T47D (cell line): ENCODE measurements around the gene CSF1.
A peak's percentile ranks its signal among the peaks of the same experiment; 100 is the strongest.

Experiments used
- DNase-seq, 2 experiments: peaks; one replicate each; pipeline versions ENCODE4 v3.0.0 to v3.0.0-alpha.2; 2011 to 2012; ENCODE audit warnings: low read depth in 1 of 2, low spot score in 1 of 2
- JUND ChIP-seq: IDR thresholded peaks from 2 replicates; pipeline ENCODE4 v1.6.1; 2012; ENCODE audit warnings: low read depth
- in situ Hi-C: cut with HindIII; loops from 2 replicates; pipeline ENCODE4 v1.10.0; 2016; ENCODE audit warnings: low sequenced_read_pairs, low pct_unique_long_range_greater_than_20kb

Gene CSF1

GRCh38 chr1:109931911-109932636, 21.4 kb downstream of the CSF1 start:
- in situ Hi-C loops = no loop called here
- no peak for DNase-seq
- TF ChIP-seq JUND = no peak

- in situ Hi-C loops = no loop called here
- DNase-seq = no peak
- TF ChIP-seq JUND = no peak
These were observed 22.0 kb downstream of the CSF1 start for GRCh38 chr1:109932679-109933078.

- in situ Hi-C loops = no loop called here
- TF ChIP-seq JUND = no peak
- DNase-seq = no peak
These were observed 23.4 kb downstream of the CSF1 start for GRCh38 chr1:109933856-109934711.

- TF ChIP-seq JUND = no peak
- DNase-seq = no peak
- in situ Hi-C loops = no loop called here
These were observed 24.8 kb downstream of the CSF1 start for GRCh38 chr1:109935451-109935900.

- DNase-seq = no peak
- in situ Hi-C loops = no loop called here
- no peak for TF ChIP-seq JUND
These were observed 27.1 kb downstream of the CSF1 start for GRCh38 chr1:109937738-109938137.

GRCh38 chr1:109938556-109938955, 27.9 kb downstream of the CSF1 start:
- in situ Hi-C loops = no loop called here
- no peak for DNase-seq
- no peak for TF ChIP-seq JUND

GRCh38 chr1:109942434-109942833, 31.8 kb downstream of the CSF1 start:
- in situ Hi-C loops = no loop called here
- no peak for DNase-seq
- TF ChIP-seq JUND = no peak

- no peak for TF ChIP-seq JUND
These were observed 33.9 kb downstream of the CSF1 start for GRCh38 chr1:109944541-109944940.

GRCh38 chr1:109946511-109946910, 35.9 kb downstream of the CSF1 start:
- TF ChIP-seq JUND = no peak

More at GRCh38 chr1:109944541-109944940, 33.9 kb downstream of the CSF1 start:
- in situ Hi-C loops = no loop called here
- no peak for DNase-seq

GRCh38 chr1:109947582-109948284, 37.1 kb downstream of the CSF1 start:
- no peak for DNase-seq
- in situ Hi-C loops = no loop called here
- TF ChIP-seq JUND = no peak

More at GRCh38 chr1:109946511-109946910, 35.9 kb downstream of the CSF1 start:
- in situ Hi-C loops = no loop called here
- DNase-seq = no peak

- peak; percentile 43; the same call in 1 of the 2 replicates for TF ChIP-seq JUND
- in situ Hi-C loops = no loop called here
- no peak for DNase-seq
These were observed 37.6 kb downstream of the CSF1 start for GRCh38 chr1:109948285-109948630.

GRCh38 chr1:109950038-109950437, 39.4 kb downstream of the CSF1 start:
- TF ChIP-seq JUND = no peak
- in situ Hi-C loops = no loop called here
- no peak for DNase-seq
